22Rv1 (cell line): ENCODE measurements around the gene PRPS2.

Experiments
- CTCF ChIP-seq: fragments of 450-650 bp; IDR thresholded peaks from 2 replicates; pipeline ENCODE4 v1.5.1; 2017; ENCODE audit warnings: mild to moderate bottlenecking
- ZFX ChIP-seq: fragments of 450-650 bp; IDR thresholded peaks from 2 replicates; pipeline ENCODE4 v1.6.1; 2017; ENCODE audit warnings: antibody characterized with exemption, borderline replicate concordance

GRCh38 chrX:12824944-12825343 is 33.7 kb downstream of the PRPS2 start:
- TF ChIP-seq CTCF: no peak
- TF ChIP-seq ZFX: no peak
